ENCODE data around the gene KICS2.
A peak's percentile ranks its signal among the peaks of the same experiment; 100 is the strongest.
"Not testable (repeated sequence)": the region's sequence is repeated elsewhere in the genome, so short reads cannot be mapped to it uniquely, and the experiment has no call there.

The KICS2 gene

DNA sequence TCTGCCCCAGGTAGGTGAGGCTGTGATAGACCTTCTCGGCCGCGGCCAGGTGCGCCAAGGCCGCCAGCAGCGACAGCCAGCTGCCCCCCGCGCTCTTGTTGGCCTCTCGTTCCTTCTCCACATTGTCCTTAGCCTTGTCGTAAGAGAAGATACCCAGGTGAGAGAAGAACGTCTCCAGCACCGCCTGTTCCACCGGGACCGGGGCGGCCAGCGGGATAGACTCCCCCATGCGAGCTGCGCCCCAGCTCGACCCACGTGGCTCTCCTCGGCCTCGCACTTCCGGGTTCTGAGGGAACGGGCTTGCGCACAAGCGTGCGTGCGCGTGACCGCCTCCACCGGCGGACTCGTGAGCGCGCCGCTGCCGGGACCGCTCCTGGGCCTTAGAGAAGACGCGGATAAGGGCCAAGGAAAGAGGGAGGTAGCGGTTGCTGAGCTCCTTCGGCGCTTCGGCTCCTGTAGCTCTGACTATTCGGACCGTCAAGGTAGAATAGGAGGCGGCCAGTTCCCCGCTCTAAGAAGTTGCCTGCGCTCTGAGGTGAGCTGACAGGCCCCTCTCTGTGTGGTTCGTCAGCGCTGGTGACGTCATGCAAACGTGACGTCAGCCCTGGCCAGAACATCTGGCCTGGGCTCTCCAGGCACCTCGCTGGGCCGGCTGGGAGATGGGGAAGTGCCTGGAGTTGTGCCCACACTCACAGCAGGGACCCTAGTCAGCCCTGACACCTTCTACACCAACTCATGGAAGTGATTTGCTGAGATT is at the start of gene KICS2:
TSS of gene KICS2 (minus strand) at position 288 of the 757 bp plus-strand sequence. CDS start at position 229, 59 bp downstream.
- peak; percentile 94 for DNase-seq

GRCh38 chr12:64270411-64270810 is 48.3 kb upstream of the KICS2 start:
- DNase-seq, result no peak

DNA sequence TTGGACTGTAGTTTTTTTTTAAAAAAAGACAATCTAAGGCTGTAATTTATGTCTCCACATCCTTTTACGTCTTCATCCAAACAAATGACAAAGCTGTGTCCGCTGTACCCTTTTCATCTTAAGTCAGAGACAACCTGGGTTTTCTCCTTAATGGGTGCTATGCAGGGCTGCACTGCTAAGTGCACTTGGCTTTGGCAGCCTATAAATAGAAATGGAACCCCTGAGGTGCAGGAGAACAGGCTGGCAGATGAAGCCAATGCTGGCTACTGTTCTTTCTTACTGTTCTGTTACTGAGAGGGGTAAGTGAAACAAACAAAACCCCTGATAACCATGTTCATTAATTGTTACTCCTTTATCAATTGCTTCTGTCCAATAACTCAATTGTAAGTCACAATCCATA is 47.1 kb upstream of the KICS2 start:
- no peak for DNase-seq

GRCh38 chr12:64268409-64268808 is 46.3 kb upstream of the KICS2 start:
- no peak for DNase-seq

DNA sequence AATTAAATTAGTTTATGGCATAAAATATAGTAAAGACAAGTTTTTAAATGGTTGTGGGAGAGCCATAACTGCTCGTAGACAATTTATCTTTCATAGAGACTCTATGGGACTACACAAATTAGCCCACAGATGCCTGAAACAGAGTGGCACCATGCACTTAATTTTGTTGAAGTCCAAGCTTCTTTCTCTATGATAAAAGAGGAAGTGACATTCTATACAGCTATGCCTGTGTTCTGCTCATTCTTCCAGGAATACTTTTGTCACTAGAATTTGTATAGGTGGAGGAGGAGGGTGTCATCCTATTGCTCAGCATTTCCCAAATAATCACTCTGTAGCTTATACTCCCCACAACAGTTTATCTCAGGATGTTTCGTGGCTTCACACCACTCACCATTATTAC is 43.7 kb upstream of the KICS2 start:
- no peak for DNase-seq

DNA sequence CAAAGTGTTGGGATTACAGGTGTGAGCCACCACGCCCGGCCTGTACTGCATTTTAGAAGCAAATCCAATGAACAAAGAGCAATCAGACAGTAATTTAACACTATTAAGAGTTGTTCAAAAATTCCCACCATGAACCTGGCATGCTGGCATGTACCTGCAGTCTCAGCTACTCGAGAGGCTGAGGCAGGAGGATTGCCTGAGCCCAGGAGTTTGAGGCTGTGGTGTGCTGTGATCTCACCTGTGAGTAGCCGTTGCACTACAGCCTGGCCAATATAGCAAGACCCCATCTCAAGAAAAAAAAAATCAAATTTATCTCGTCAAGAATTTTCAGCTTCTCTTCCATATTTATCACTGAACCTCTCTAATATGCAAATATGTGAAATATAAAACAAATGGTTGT is 39.7 kb upstream of the KICS2 start:
- DNase-seq, result no peak

GRCh38 chr12:64258576-64258975 is 36.5 kb upstream of the KICS2 start:
- DNase-seq, result no peak

DNA sequence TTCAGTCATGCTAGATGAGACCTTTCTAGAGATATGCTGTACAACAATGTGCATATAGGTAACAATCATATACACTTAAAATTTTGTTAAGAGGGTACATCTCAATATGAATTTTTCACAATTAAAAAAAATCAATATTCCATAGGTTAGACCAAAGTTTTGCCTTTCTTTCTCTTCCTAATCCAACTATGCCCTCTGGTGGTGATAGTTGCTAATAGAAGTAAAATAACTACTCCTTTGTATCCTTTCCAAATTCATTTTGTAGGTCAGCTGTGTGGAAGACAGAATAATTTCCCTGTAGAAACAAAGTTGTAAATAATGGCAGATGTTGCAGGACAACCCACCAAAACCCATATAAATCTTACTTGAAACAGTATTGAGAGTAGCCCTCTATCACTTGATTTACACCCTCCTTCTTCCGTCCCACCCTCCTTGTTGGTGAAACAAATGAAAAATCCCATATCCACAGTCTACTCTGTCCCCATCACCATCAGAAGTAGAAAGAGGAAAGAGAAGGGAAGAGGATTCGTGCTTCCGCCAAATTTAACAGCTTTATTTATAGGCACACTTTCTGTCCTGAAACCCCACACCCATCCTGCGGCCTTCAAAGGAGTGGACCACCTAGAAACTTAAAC is 34.2 kb upstream of the KICS2 start:
- DNase-seq, result peak; percentile 59

DNA sequence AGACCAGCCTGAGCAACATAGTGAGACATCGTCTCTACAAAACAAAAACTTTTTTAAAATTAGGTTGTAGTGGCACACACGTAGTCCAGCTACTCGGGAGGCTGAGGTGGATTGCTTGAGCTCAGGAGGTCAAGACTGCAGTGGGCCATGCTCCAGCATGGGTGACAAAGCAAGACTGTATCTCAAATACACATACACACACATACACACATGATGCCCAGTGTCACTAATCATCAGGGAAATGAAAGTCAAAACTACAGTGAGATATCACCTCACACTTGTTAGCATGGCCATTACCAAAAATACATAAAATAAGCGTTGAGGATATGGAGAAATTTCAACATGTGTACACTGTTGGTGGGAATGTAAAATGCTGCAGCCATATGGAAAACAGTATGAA is 33.2 kb upstream of the KICS2 start:
- no peak for DNase-seq

GRCh38 chr12:64253356-64253755 is 31.3 kb upstream of the KICS2 start:
- no peak for DNase-seq

GRCh38 chr12:64252681-64253080 is 30.6 kb upstream of the KICS2 start:
- DNase-seq, result no peak

- no peak for DNase-seq
Observed at GRCh38 chr12:64243809-64244208, 21.7 kb upstream of the KICS2 start.

DNA sequence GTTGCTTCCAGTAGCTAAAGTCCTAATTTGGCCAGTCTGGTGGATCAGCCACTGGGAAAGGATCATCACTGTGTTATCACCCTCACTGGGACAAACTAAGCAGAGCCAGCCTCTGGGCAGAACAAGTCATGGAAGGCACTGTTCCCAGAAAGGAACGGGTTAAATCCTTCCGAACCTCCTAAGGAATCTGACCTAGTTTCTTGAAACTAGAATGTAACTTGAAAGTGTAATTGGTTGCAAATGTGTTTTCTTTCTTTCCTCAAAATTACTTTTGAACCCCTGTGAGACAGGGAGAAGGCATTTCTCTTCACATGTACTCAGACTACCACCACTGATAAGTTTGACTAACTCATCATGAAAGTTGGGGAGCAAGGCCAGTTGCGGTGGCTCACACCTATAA is 18.7 kb upstream of the KICS2 start:
- no peak for DNase-seq

DNA sequence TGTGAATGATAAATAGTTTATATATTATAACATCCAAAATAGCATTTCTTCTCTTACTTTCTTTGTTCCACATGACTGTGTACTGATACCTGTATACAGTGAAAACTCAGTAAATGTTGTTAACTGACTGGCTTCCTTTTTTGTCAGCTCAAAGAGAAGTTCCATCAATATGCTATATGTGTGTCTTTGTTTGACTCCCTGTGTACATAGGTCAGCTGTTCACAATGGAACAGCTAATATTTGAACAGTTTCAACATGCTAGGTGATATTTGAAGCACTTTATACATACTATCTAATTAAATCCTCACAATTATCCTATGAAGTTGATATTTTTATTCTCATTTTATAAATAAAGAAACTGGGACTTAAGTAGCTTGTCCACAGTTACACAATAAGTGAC is 15.3 kb upstream of the KICS2 start:
- DNase-seq, result no peak

GRCh38 chr12:64236549-64236948 is 14.5 kb upstream of the KICS2 start:
- no peak for DNase-seq

GRCh38 chr12:64232196-64232595 is 10.1 kb upstream of the KICS2 start:
- no peak for DNase-seq

GRCh38 chr12:64229796-64230195 is 7.7 kb upstream of the KICS2 start:
- DNase-seq, result no peak

DNA sequence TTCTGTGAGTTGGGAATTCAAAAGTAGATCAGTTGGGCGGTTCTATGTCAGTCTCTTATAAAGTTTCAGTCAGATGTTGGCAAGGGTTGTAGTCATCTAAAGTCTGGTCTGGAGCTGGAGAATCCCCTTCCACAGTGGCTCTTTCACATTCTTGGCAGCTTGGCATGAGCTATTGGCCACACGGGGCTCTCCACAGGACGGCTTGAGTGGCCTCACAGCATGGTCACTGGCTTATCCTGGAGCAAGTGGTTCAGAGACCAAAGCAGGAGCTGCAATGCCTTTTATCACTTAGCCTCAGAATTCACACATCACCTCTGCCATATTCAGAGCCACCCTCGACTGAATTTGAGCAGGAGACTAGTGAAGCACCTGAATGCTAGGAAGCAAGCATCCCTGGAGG is 7.1 kb upstream of the KICS2 start:
- no peak for DNase-seq

- DNase-seq, result no peak
Observed at GRCh38 chr12:64225626-64226025, 3.5 kb upstream of the KICS2 start.

- DNase-seq, result peak; percentile 62
Observed at GRCh38 chr12:64221651-64222008, 466 bp downstream of the KICS2 start.

DNA sequence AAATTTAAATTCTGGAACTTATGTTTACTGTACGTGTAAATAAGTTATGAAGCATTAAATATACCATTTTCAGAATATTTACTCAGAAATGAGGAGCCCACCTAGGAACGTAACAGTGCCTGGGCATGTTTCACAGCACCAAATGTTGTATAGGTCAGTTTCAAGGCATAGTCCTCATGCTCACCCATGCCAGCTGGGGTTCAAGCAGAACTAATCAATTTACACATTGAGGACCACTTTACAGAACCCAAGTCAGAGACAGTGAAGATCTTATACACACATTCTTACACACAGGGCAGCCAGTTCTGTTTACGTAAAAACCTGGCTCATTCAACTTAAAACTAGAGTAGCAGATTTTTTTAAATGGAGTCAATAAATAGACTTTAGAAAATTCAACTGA is 2.0 kb downstream of the KICS2 start:
- DNase-seq, result no peak

DNA sequence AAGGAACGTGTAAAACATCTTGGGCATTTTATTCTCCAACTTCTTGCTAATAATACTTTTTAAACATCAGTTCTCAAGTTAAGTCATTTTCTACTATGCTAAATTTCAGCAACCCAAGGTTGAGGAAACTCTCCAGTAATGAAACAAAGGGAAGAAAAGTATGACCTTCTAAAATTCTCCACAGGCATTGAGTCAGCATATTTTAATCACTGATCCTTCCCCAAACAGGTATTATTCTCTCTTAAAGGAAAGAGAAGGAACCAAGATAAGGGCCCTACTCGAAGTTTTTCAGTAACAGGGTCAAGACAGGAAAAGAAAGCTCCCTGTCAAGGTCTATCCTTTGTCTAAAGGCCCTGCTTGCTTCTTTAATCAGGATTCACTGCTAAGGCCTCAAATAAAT is 3.0 kb downstream of the KICS2 start:
- no peak for DNase-seq

DNA sequence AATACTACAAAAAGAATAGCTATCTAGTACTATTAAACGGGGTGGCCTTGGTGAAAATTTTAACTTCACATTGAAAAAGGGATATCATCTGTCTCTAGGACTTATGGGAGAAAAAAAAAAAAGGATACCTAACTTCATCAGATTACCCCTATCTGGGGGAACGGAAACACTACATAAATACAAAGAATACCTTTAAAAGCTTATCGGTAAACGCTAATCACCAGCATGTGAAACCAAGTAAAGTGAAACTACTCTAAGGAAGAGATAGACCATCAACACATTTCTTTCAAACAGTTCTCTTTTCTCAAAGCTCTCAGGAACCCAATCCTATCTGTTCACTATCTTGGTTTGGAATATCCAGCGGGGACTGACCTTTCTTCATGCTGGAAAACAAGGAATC is 3.5 kb downstream of the KICS2 start:
- peak; percentile 4 for DNase-seq

DNA sequence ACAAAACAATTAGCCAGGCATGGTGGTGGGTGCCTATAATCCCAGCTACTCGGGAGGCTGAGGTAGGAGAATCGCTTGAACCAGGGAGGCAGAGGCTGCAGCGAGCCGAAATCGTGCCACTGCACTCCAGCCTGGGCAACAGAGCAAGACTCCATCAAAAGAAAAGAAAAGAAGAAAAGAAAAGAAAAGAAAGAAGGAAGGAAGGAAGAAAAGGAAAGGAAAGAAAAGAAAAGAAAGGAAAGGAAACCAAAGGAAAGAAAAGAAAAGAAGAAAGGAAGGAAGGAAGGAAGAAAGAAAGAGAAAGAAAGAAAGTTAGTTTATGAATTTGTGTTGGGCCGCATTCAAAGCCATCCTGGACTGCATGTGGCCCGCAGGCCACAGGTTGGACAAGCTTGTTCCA is 4.5 kb downstream of the KICS2 start:
- not testable (repeated sequence) for DNase-seq

DNA sequence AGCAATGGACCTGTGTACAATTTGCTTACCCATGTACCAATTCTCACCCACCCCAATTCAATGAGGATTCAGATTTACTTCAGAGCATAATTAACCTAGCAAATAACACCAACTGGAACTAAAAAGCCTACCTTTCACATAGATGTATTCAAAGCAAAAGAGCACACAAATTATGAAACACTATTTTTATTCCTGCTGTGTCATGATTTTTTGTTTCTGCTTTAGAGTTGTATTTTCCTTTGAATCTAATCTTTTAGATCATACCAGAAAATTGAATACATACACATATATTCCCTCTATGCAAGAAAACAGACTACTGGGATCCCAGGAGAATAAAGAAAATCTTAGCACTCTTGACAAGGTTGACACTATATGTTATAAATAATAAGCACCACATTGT is 5.9 kb downstream of the KICS2 start:
- DNase-seq, result no peak
